ES-I3 (cell line): Measurements from ENCODE around the gene SEMA4G.

Experiments used
- H3K36me3 ChIP-seq: 2 replicates; pipeline ENCODE4 v1.6.1; 2013; ENCODE audit warnings: mild to moderate bottlenecking, low read length, control low read depth, moderate library complexity; ENCODE audit not compliant: insufficient read depth
- H3K4me1 ChIP-seq: 2 replicates; pipeline ENCODE4 v1.6.1; 2013; ENCODE audit warnings: mild to moderate bottlenecking, control low read depth, low read length; ENCODE audit not compliant: insufficient read depth
- H3K9ac ChIP-seq: 2 replicates; pipeline ENCODE4 v1.6.1; 2013; ENCODE audit warnings: low read depth, mild to moderate bottlenecking, low read length, moderate library complexity
- H3K9me3 ChIP-seq: 2 replicates; pipeline ENCODE4 v1.6.1; 2013; ENCODE audit warnings: mild to moderate bottlenecking, low read length, moderate library complexity; ENCODE audit not compliant: control insufficient read depth, insufficient read depth

The SEMA4G gene

DNA sequence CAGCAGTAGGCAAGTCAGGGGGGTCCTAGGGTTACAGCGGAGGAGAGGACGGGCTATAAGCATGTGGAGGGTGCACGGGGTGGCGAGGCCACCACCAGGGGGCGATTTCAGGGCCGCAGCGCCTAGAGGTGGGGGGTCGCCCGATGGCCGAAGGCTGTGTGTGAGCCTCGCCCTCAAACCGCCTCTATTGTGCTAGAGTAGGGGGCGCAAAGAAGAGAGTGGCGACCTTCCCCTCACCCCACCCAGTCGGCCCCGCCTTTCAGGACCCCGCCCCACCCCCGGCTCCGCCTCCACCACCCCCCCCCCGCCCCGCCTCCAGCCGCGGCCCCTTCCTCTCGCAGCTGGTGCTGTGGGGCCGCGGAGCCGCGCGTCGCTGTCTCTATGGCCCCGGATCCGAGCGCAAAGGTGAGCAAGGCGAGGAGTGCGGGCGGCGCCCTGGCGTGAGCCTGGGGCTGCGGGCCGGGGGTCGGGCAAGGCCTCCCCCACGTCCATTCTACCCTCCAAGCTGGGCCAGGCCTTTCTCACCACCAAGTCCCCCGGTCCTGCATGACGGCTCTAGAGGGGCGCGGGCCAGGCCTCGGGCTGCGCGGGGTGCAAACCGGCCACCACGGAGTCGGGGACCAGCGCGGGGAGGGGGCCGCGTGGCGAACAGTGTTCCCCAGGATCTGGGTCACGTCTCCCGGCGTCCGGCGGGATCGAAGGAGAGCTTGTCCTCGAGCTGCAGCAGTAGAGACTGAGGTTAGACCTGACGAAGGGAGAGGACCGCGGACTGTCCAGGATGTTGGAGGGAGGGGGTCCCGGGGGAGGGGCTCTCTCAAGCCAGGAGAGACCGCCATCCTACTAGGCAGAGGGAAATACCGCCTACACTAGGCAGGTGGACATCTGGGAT is at the start of gene SEMA4G:
TSS of gene SEMA4G (plus strand) at position 318 of the 889 bp plus-strand sequence. CDS start 3,409 bp downstream, outside the sequence.
- Histone ChIP-seq H3K9ac (peak within 1 kb of the TSS; percentile 73), H3K36me3 (no peaks in the 10 kb centered on the region), H3K4me1 (peaks cover 6% of the 10 kb centered on the region), H3K9me3 (no peaks in the 10 kb centered on the region)

DNA sequence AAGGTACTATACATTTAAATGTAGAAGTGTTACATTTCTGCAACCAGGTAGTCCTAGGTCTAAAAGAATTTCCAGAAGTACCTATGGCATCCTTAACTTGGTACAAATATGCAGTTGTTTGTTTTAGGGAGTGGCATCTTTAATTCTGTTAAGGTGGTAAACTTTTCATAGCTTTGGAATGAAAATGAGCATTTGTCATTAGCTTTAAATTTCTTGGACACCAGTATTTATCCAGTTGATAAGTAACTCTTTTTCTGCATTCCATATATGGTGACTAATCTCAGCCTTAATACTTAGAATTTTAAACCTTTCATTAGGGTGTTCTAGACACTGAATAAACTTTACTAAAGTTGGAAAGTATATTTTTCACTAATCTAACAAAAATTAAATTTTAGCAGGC is 45.7 kb upstream of the SEMA4G start:
- peaks cover 11% of the 10 kb centered on the region for H3K36me3 ChIP-seq
- no peak overlapping the region for H3K9ac ChIP-seq
- no peaks in the 10 kb centered on the region for H3K9me3 ChIP-seq
- H3K4me1 ChIP-seq = no peaks in the 10 kb centered on the region

DNA sequence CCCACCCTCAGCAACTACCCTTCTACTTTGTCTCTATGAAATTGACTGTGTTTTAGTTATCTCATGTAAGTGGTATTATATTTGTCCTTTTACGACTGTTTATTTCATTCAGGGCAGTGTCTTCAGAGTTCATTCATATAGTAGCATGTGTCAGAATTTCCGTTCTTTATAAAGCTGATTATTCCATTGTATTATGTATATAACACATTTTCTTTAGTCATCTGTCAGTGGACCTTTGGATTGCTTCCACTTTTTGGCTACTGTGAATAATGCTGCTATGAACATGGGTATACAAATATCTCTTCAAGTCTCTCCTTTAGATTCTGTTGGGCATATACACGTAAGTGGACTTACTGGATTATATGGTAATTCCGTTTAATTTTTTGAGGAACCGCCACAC is 42.0 kb upstream of the SEMA4G start:
- no peaks in the 10 kb centered on the region for H3K4me1 ChIP-seq
- H3K9ac ChIP-seq = no peak overlapping the region
- peaks cover 17% of the 10 kb centered on the region for H3K36me3 ChIP-seq
- H3K9me3 ChIP-seq = no peaks in the 10 kb centered on the region

GRCh38 chr10:100928039-100928438 is 41.3 kb upstream of the SEMA4G start:
- no peaks in the 10 kb centered on the region for H3K9me3 ChIP-seq
- H3K4me1 ChIP-seq = no peaks in the 10 kb centered on the region
- H3K9ac ChIP-seq = no peak overlapping the region
- peaks cover 17% of the 10 kb centered on the region for H3K36me3 ChIP-seq

DNA sequence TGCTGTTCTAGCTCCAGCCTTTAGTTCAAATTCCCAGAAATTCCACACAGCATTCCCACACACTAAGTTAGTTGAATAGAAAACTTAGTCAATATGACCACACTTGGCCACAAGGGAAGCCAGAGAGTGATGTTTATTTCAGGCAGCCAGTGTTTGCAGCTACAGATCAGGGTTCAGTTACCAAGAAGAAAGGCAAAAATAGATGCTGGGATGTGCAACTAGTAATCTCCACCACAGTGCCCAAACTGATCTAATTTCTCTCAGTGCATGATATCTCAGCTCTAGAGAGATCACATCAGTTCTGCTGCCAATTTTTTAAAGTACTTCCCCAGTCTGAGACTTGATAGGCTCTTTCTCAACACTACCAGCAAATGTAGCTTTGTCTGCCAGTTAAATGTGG is 38.9 kb upstream of the SEMA4G start:
- Histone ChIP-seq H3K9me3 (no peaks in the 10 kb centered on the region), H3K4me1 (no peaks in the 10 kb centered on the region), H3K9ac (no peak overlapping the region), H3K36me3 (peaks cover 13% of the 10 kb centered on the region)

- Histone ChIP-seq H3K4me1 (no peaks in the 10 kb centered on the region), H3K9ac (no peak overlapping the region), H3K9me3 (no peaks in the 10 kb centered on the region), H3K36me3 (peaks cover 9% of the 10 kb centered on the region)
Measured at GRCh38 chr10:100934084-100934659, 35.1 kb upstream of the SEMA4G start.

GRCh38 chr10:100939763-100940344 is 29.4 kb upstream of the SEMA4G start:
- Histone ChIP-seq H3K9ac (no peak overlapping the region), H3K36me3 (no peaks in the 10 kb centered on the region; the same call in 1 of the 2 replicates), H3K9me3 (no peaks in the 10 kb centered on the region), H3K4me1 (no peaks in the 10 kb centered on the region)

- no peak overlapping the region for H3K9ac ChIP-seq
- H3K9me3 ChIP-seq = no peaks in the 10 kb centered on the region
- H3K4me1 ChIP-seq = no peaks in the 10 kb centered on the region
- H3K36me3 ChIP-seq = no peaks in the 10 kb centered on the region; the same call in 1 of the 2 replicates
Measured at GRCh38 chr10:100942229-100942628, 27.1 kb upstream of the SEMA4G start.

DNA sequence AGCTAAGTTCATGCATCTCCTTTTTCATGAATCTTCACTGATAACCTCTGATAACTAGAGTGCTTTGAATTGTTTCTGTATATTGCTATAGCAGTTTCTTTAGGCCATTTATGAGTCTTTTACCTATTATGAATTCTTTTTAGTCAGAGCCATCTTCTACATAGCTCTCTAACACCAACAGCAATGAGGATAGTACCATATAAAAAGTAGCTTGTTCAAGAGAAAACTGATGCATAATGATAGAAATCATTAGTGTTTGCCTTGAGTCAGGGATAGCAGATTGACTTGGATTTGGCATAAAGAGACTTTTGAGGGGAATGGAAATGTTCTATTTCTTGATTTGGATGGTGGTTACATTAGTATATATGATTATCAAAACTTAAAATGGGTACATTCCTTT is 25.8 kb upstream of the SEMA4G start:
- Histone ChIP-seq H3K9ac (no peak overlapping the region), H3K4me1 (no peaks in the 10 kb centered on the region), H3K36me3 (no peaks in the 10 kb centered on the region; the same call in 1 of the 2 replicates), H3K9me3 (no peaks in the 10 kb centered on the region)

GRCh38 chr10:100945754-100946153 is 23.6 kb upstream of the SEMA4G start:
- H3K4me1 ChIP-seq = no peaks in the 10 kb centered on the region

DNA sequence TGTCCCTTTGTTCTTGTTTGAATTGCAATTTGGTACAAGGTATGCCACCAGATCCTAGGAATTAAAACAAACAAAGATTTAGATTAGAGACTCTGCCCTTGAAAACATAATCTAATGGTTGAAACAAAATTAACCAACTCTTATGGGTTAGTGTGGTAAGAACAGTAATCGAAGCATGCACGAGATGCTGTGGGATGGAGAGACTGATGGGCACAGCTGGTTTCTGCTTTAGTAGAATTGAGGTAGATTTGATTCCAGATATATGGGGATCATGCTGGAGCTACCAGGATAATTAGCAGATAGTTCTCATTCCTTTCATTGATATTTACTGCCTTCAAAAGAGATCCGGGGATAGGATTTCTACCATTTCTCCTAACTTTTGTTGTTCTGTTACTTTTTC is 20.4 kb upstream of the SEMA4G start:
- Histone ChIP-seq H3K9ac (no peak overlapping the region), H3K36me3 (0 out of 2 replicates have a peak, but pooled peaks cover 3% of the 10 kb centered on the region), H3K9me3 (no peaks in the 10 kb centered on the region), H3K4me1 (no peaks in the 10 kb centered on the region)

More at GRCh38 chr10:100945754-100946153, 23.6 kb upstream of the SEMA4G start:
- Histone ChIP-seq H3K36me3 (no peaks in the 10 kb centered on the region; the same call in 1 of the 2 replicates), H3K9ac (no peak overlapping the region), H3K9me3 (no peaks in the 10 kb centered on the region)

- Histone ChIP-seq H3K4me1 (no peaks in the 10 kb centered on the region), H3K9ac (no peak overlapping the region), H3K36me3 (peaks cover 2% of the 10 kb centered on the region), H3K9me3 (no peaks in the 10 kb centered on the region)
Measured at GRCh38 chr10:100960251-100960650, 9.1 kb upstream of the SEMA4G start.

GRCh38 chr10:100962351-100963080 is 6.8 kb upstream of the SEMA4G start:
- Histone ChIP-seq H3K9me3 (no peaks in the 10 kb centered on the region), H3K9ac (no peak overlapping the region), H3K36me3 (peaks cover 2% of the 10 kb centered on the region; the same call in 1 of the 2 replicates), H3K4me1 (no peaks in the 10 kb centered on the region)

DNA sequence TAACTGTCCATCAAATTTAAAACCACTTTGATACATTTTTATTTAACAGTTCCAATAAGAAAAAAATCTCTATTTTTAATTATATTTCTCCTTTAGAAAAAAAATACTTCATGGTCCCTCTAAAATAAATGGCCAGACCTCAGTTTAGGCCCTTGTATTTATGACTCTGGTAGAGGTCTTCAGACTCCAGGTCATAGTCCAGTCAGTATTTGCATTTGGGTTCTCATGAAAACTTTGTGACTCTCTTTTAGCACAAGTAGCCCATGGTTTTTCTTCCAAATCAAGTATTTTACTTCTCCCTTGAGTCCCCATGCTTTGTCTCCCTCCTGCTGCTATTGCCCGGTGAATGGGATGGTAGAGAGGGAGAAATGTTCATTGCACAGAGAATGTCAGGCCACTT is 5.5 kb upstream of the SEMA4G start:
- Histone ChIP-seq H3K9ac (no peak overlapping the region), H3K4me1 (no peaks in the 10 kb centered on the region), H3K36me3 (no peaks in the 10 kb centered on the region), H3K9me3 (no peaks in the 10 kb centered on the region)
